Femur (tissue), 1 donor: ENCODE measurements around the gene ERN2.
A peak's percentile ranks its signal among the peaks of the same experiment; 100 is the strongest.

Source experiments
- DNase-seq: peaks from one replicate; pipeline ENCODE4 v3.0.0-alpha.2; 2017

Gene ERN2

DNA sequence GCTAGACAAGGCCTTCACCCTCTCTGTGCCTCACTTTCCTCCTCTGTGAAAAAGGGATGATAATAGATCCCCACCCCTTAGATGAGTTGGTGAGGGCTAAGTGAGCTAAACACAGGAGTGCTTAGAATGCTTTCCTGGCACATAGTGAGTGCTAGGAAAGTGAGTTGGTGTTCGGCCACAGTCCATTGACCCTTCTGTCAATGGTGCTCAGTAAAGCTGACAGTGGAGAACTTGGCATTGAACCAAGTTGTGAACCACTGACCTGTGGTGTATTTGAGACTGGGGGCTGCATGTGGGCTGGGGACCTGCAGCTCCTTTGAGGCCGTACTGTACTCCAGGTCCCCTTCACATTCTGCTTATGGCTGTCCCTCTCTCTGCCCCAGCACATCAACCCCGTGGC, 29.5 kb downstream of the ERN2 start:
- DNase-seq: no peak

DNA sequence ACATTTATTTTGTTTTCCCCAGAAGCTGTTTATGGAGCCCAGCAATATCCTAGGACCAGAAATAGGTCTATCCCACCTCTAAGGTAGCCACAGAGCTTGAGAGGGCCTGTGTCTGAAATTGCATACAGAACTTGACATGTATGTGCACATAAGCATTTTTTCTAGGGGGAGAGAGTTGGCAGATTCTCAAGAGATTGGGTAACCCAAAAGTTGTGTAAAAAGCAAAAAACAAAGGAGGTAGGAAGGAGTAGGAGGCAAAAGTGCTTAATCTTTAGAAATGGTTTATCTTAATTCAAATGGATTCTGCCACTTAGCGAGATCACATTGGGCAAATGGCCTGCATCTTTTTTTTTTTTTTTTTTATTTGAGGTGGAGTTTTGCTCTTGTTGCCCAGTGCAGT, 30.8 kb downstream of the ERN2 start:
- DNase-seq: no peak

DNA sequence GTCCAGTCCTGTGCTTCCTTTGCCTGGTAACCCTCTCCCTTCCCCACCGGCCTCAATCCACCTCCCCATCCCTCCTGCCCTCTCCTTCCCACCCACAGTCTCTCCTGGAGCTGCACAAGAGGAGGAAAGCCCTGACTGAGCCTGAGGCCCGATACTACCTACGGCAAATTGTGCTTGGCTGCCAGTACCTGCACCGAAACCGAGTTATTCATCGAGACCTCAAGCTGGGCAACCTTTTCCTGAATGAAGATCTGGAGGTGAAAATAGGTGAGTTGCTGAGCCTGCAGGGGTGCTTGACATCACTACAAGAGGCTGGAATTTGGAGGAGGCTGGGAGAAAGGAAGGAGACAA, 33.1 kb downstream of the ERN2 start:
- no peak for DNase-seq

DNA sequence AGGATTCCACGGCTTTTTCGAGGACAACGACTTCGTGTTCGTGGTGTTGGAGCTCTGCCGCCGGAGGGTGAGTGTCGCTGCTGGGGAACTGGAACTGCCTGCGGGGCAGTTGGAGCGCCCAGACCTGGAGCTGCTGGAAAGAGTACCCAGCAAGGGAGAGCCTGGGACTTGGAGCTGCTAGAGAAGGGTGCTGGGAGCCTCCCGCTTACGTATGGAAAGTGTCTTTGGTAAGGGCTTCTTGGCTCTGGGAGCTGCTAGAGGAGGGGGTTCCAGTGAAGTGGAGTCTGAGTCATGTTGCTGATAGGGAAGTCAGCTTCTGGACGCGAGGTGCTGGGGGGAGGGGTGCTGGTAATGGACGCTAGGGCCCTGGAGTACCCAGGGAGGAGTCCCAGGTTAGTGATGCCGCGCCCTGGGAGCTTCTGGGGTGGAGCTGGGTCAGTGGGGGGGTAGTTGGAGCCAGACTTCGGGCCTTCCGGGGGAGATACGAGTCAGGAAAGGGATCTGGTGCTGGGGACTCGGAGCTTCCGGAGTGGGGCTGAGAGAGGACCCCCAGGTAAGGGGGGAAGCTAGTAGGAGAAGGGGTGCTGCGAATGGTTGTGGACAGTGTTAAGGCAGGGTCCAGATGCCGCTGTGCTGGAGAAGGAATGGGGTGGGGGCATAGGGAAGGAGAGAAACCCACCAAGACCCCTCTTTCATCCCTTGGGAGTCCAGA, 33.6 kb downstream of the ERN2 start:
- peak; percentile 35 for DNase-seq

DNA sequence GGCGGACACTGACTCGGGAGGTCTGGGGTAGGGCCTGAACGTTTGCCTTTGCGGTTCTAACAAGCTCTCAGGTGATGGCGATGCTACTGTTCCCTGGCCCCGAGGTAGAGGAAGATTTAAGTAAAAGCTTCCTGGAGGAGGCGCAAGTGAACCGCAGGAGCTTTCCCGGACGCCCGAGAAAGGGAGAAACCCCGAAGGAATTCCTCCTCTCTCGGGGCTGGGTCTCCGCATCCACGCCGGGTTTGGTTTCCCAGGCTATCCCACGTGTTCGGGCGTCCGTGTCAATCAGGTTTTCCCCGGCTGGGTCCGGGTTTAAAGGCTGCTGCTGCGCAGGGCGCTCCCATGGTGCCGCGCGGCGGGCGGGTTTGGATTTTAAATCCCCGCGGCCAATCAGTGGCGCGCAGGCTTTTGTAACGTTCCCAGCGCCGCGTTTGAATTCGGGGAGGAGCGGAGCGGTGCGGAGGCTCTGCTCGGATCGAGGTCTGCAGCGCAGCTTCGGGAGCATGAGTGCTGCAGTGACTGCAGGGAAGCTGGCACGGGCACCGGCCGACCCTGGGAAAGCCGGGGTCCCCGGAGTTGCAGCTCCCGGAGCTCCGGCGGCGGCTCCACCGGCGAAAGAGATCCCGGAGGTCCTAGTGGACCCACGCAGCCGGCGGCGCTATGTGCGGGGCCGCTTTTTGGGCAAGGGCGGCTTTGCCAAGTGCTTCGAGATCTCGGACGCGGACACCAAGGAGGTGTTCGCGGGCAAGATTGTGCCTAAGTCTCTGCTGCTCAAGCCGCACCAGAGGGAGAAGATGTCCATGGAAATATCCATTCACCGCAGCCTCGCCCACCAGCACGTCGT, 34.4 kb downstream of the ERN2 start, which contains the start of gene PLK1:
TSS of gene PLK1 (plus strand) at position 460 of the 844 bp plus-strand sequence. CDS start at position 504, 44 bp downstream.
- peak; percentile 91 for DNase-seq

DNA sequence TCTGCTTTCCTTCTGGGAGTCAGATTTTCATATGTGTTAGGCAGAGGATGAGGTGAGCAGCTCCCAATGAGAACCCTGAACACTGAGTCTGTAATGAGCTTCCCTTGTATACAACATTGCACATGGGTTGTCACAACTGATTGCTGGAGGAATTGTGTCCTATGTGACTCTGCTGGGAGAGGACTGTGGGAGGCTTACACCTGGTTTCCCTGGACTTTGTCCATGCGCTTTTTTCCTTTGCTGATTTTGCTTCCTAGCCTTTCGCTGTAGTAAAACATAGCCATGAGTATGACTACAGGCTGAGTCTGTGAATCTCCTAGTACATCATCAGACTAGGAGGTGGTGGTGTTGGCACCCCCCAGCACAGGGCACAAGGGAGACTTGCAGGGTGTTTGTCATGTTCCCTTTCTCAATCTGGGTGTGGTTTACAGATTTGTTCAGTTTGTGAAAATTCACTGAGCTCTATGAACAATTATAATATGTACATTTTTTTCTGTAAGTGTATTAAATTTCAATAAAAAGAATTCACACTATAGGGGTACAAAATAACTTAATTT, 36.0 kb downstream of the ERN2 start:
- DNase-seq: no peak

DNA sequence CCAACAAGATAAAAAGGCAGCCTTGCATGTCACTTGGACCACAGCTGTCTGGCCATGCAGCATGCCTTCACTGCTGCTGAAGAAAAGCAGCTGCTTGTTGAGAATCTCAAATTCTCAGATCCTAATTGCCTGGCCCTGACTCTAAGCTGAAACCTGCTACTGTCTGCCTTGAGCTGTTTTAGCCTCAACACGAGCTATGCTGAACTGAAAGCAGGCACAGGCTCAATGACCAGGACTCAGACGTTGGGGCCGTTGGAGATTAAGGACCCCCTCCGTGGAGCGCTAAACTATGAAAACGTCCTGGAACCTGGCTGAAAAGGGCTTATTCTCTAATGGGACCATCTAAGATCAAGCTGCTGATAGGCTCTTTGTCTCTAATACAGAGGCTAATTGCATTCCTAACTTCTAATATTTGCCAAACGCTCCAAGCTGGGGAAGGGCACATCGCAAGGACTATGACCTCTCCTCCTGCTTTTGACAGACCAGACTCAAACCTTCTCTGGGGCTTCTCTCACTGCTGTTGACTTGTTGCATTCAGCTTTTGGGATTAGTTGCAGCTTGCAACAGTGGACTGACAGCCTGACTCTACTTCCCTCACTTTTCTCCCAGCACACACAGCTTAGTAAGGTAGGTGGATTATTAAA, 38.9 kb downstream of the ERN2 start:
- no peak for DNase-seq

DNA sequence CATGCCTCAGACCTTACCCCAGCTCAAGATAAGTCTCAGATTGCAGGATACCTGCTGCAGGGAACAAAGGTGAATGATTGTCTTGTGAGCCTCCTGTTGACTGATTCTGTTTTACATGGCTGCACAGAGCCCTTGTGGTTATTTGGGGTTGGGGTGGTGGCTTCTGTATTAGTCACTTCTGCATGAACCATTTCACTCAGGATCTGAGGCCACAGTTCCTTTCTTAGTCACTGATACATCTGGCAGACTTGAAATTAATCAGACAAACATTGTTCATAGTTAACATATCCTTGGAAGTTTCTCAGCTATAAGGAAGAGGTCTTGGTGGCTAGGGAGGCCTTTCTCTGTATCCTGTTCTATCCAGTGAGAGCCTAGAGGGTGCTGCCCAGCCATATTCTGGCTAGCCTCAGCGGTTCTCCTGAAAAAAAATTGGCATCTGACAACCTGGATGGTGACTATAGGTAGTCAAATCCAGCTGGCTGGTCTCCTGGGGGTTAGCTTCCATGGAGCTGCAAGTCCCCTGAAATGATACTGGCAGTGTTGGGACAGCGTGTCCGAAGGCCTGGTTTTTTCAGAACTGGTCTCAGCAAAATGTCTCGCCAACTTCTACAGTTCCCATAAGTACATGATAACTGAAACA, 42.8 kb downstream of the ERN2 start:
- DNase-seq: no peak

DNA sequence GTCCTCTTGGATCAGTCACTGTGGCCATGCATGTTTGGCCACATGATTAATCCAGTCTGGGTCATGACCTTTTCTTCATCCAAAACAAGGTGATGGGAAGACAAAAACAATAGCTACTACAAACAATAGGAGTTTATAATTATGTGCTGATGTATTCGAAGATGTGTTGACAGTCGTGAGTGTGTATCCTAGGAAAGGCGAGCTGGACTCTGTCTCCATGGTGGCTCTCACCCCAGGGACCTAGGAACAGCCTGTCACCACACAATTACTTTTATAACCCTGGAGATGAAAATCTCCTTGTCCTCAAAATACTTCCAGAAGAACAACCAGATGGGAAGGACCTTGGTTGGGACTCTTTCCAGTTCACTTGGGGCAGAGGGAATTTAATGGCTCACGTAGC, 44.1 kb downstream of the ERN2 start:
- no peak for DNase-seq

DNA sequence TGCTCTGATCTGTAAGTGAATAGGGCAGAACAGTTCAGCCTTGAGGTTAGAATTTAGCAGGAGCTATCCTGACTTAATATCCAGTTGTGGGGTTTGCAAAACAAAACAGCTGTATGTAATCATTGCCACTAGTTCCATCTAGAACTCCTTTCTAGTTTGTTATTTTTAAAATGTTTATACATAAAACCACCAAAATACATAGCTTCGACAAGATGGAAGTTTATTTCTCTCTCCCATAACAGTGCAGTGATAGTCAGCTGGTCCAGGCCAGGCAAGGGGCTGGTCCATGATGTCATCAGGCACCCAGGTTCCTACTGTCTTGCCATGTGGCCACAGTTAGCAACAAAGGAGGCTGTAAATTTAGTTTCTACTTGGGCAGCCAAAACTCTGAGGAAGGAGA, 44.8 kb downstream of the ERN2 start:
- no peak for DNase-seq

DNA sequence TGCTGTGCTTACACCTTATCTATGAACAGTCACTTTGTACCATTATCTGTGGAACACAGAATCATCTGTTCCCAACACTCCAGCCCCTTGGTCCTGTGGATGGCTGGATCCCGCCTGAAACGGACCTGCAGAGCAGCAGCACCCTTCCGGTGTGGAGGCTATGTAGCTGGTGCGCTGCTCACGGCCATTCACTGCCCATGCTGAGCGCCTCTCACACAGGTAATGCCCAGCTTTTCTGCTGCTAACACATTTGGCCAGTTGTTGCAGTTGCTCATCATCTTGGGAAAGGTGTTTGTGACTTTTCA, 45.7 kb downstream of the ERN2 start:
- no peak for DNase-seq

DNA sequence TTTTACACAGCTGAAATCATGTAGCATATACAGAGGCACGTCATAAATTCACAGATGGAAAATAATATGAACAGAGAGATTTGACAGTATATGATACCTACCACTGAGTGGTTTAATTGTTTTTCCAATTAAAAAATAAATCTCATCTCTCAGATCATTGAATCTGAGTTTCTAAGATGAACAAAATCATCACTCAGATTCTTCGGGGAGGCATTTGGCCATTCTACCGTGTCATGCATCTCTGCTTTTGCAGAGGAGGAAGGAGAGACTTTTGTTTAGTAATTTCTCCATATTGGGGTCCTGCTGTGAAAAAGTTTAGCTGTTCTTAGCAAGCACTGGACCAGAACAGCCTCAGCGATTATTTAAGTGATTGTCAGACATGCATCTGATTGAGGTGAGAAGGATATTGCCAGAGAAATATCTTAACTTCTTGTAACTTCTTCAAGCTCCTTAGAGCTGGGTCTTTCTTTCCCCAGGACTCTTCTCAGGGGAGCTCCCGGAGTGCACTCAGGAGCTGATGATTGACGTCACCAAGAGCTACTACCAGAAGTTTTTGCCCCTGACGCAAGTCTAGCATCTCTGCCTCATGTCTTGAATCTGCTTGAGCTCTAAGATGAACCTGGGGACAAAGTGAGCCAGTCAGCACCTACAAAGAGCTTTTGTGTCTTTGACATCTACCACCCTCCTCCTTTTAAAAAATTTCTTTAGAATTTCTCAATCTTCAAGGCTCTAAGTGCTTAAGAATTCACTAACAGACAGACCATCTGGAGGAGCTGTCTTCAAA, 46.3 kb downstream of the ERN2 start:
- no peak for DNase-seq

DNA sequence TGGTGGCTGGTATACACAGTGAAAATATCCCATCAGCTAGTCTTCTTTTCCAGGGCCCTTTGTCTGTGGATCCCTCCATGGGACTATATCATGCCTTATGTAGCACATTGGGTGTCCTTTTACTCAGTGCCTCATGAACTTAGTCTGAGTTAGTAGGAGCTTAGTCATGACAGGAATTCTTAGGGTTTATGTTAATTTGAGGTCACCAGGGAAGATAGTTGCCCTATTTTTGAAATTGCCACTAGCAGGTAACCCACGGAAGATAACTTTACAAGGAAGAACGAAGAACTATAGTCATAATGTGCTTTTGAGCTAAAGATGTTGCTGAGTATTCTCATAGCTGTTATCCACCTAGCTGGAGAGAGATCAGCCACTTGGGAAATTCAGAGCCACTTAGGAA, 49.1 kb downstream of the ERN2 start:
- no peak for DNase-seq

DNA sequence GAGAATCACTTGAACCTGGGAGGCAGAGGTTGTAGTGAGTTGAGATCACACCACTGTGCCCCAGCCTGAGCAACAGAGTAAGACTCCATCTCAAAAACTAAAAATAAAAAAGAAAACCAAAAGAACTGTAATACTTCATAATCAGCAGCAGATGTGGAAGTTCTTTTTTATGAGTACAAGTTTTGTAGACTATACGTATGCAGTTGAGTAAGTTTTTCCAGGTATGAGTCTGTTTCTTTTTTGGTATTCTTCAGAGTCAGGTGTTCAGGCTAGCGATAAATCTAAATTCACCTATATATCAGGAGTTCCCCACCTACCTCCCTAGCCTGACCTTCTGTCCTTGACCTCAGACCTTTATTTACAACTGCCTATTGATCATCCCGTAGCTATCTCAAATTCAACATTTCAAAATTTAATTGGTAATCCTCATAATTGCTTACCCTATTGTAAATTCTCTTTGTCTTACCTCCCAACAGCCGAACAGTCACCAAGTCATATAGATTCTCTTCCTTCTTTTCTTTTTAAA, 61.0 kb downstream of the ERN2 start:
- no peak for DNase-seq

DNA sequence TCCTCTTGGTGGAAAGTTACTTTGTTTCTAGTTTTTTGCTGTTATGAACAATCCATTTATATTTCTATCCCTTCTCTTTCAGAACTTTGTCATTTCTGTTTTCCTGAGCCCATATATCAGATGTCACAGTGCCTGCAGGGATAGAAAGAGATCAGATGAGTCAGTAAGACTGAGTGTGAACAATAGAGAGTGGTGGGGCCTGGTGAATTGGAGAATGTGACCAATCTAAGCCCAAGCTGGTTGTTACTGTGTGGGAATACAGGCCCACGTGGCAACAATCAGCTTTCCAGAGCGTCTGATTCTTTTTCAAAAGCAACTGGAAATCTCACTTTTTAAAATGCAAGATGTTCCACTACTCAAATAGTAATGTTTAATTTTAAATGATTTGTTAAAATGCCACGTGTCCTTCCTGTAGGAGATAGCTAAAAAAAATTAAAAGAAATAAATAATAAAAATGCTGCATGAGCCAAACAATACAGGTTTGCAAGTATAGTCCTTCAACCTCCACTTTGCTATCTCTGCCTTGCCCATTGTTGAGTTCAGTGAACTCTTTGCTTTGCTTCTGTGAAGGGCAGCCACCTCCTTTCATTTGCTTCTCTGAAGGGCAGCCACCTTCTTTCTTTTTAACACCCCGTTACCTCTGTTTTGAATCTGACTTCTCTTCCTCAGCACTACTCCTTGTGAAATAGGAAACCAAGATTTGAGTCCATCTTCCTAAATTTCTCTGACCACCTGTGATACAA, 62.2 kb downstream of the ERN2 start:
- DNase-seq: no peak

DNA sequence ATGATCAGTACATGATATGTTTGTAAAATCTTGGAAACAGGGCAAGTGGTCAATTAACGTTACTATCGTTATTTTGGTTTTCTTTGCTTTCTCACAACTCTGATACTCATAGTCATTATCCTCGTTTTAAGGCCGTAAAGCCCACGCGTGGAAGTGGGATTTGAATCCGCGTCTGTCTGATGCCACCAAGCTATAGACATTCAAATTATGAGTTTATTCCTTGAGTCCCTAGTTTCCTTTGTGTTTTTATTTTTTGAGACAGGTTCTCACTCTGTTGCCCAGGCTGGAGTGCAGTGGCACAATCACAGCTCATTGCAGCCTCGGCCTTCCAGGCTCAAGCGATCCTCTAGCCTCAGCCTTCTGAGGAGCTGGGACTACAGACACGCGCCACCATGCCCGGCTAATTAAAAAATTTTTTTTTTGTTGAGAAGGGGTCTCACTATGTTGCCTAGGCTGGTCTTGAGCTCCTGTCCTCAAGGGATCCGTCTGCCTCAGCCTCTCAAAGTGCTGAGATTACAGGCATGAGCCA, 70.7 kb downstream of the ERN2 start:
- no peak for DNase-seq

DNA sequence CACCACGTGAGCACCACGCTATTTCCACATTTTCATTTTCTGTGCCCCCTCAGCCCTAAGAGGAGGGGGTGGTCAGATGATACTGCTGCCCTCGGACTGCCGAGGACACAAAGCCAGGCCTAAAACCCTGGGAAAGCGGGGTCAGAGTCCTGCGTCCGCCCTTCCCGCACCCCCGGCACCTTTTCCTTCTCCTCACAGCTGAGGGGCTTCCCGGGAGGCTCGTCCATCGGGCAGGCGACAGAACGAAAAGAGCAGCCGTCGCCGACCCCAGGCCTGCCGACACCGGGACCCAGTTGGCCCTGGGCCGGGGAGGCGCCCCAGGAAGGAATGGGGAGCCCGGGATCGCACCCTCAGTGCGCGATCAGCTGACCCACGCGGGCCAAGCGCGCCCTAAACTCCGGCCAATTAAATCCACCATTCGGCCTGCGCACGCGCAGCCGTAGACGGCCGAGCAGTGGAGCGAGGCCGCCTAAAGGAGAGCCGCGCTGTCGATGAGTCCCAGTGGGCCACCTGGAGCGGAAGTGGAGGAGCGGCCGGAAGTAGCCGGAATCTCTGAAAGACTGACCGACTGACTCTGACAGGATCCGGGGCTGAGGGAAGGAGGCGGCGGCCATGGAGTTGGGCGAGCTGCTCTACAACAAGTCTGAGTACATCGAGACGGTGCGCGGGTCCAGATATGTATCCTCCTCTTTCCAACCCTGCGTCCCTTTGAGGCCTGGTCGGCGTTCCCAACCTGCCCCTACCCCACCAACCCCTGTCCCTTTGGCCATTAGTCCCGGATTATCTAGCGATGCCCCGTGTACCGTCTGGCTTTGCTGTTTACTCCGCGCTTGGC, 71.9 kb downstream of the ERN2 start, which contains the start of the genes DCTN5 and PALB2:
TSS of gene DCTN5 (plus strand) at position 536 of the 835 bp plus-strand sequence. CDS start at position 613, 77 bp downstream.
TSS of gene PALB2 (minus strand) at position 380 of the 835 bp plus-strand sequence. CDS start at position 227, 153 bp downstream.
- peak; percentile 97 for DNase-seq

DNA sequence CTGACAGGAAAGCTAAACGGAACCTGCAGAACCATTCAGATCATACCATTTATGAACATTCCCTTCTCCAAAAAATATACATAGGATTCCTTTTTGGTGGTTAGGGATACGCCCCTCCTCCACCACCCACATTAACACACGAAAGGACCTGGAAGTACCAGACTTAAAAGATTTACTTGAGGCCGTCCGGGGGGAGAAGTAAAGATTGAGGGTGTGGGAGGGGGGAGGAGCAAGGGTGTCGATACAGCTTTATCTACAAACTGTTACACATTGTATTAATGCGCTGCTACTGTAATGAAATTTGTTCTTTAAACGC, 72.4 kb downstream of the ERN2 start:
- DNase-seq: peak; percentile 17
